ENCODE measurements around the gene EFCAB14.
A peak's percentile ranks its signal among the peaks of the same experiment; 100 is the strongest.
"Not testable (repeated sequence)": the region's sequence is repeated elsewhere in the genome, so short reads cannot be mapped to it uniquely, and the experiment has no call there.

EFCAB14 gene

DNA sequence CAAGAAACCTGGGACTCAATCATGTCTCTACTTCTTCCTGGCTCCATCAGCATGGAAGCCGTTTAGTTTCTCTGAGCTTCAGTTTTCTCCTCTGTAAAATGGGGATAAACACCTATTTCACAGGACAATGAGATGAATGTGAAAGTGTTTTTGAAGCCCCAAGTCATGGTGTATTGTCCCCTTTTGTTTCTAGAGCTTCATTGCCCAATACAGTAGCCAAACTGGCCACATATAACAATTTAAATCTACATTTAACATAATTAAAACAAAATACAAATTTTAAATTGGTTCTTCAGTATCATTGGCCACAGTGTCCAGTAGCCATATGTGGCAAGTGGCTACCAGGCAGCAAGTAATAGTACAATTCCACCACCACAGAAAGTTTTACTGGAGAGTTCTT is 2.3 kb upstream of the EFCAB14 start:
- DNase-seq: no peak

DNA sequence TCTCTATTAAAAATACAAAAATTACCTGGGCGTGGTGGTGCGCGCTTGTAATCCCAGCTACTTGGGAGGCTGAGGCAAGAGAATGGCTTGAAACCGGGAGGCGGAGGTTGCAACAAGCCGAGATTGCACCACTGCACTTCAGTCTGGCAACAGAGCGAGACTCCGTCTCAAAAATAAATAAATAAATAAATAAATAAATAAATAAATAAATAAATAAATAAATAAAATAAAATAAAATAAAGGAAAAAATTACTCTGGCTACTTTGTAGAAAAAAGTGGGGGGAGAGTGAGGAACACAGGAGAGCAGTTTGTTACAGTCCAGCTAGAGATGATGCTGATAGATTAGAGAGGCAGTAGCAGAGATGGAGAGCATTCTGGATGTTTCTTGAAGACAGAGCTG is 1.4 kb upstream of the EFCAB14 start:
- DNase-seq: not testable (repeated sequence)

DNA sequence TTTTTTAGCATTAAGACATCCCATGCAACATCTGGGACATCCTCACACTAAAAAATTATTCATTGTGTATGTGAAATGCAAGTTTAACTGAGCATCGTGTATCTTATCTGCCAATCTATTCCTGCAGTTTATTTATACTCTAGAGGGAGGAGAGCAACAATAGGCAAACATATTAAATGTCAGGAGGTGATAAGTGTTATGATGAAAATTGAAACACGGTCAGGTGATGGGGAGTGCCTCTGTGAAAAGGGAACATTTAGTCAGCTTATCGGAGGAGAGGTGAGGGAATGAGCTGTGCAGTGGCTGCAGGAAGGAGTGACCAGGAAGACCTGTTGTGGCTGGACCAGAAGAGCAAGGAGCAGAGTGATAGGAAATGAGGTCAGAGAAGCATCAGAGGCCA is 775 bp upstream of the EFCAB14 start:
- DNase-seq: peak; percentile 37

DNA sequence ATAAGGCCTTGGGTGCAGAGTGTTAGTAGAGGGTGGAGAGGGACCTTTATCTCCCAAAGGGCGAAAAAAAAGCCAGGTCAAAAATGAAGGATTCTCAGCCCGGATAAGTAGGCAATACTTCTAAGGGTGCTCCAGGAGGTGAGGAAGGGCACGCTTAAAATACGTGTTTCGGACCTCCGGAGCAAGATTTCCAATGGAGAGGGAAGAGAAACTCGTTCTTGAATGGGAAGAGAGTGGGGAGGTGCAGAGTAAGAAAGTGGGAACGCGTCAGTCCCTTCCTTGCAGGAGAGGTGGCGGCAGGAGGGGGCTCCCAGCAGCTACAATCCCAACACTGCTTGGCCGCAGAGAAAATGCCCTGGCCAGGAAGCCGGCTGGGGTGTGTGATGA is 581 bp downstream of the EFCAB14 start:
- peak; percentile 9 for DNase-seq

DNA sequence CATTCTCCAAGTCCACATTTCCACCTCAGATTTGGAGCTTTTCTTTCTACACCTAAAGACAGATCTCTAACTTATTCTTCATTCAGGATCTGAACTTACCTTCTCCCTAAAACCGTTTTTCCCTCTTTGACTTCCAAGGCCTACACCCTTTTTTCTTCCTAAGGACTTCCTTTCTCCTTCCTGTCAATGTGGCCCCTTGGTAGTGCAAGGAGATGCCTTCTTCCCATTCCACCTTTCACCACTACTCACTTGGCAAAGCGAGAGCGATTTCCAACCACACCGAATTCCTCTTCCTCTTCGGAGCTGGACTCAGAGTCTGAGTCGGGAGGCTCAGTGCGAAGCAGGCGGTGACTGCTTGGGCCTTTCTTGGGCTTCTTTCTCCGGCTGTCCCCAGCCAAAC is 1.3 kb downstream of the EFCAB14 start:
- DNase-seq: no peak

DNA sequence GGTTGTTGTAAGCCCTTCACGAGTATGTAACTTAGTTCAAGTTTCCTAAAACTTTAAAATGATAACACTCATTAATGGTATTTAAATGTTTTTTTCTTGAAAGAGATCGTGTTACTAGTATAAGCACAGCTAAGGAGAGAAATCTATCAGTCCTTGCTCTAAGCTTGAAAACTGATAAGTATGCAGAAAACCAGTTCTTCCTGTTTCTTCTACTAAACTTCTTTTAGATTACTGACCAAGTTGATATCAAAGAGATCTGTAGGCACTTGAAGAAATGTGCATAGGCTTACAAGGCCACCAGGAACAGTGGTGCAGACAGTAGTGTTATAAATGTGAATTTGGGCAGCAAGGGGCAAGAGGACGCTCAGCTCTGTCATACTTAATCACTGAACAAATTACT is 3.9 kb downstream of the EFCAB14 start:
- no peak for DNase-seq

DNA sequence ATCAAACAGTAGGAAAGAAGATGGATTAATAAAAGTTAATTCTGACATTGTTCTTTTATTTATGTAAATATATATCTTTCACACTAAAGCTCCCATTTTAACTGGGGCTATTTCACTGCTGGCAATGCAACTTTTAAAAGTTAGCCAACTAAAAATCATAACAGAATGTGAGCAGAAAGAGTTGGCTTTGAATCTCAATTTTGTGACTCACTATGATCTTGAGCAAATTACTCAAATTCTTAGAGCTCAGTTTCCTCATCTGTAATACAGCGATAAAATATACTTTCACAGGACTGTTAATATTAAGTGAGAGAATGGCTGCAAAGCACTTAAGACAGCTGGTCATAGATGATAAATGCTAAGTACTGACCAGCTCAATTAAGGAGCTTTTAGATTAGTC is 10.8 kb downstream of the EFCAB14 start:
- no peak for DNase-seq

DNA sequence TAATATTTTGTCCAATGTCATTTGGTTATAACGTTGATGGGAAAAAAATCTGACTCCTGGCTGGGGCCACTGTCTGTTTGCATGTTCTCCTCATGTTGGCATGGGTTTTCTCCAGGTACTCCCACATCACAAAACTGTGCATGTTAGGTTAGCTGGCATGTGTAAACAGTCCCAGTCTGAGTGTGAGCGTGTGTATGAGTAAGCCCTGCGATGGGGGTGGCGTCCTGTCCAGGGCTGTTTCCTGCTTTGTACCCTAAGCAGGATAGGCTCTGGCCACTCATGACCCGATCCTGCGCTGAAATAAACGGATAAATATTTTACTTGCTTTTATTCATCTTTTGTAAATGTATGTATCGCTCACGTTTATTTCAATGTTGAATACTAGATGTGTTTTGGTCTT is 13.5 kb downstream of the EFCAB14 start:
- DNase-seq: peak; percentile 14

DNA sequence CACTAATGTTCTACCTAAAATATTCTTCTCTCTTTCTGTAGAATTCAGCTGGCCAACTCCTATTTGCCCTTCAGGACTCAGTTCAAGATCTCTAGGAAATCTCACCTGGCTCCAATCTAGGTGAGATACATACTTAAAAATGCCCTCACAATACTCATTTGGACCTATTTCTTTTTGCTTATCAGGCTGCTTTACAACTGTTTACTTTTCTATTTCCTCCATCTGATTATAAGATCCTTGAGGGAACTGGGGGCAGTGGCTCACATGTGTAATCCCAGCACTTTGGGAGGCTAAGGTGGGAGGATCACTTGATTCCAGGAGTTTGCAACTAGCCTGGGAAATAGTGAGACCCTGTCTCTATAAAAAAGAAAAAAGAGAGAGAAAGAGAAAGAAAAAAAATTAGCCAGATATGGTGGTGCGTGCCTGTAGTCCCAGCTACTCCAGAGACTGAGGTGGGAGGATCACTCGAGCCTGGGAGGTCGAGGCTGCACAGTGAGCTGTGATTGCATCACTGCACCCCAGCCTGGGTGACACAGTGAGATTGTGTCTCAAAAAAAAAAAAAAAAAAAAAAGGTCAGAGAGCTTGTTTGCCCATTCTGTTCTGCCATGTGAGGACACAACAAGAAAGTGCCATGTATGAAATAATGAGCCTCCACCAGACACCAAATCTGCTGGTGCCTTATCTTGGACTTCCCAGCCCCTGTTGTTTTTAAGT is 14.8 kb downstream of the EFCAB14 start:
- DNase-seq: no peak

DNA sequence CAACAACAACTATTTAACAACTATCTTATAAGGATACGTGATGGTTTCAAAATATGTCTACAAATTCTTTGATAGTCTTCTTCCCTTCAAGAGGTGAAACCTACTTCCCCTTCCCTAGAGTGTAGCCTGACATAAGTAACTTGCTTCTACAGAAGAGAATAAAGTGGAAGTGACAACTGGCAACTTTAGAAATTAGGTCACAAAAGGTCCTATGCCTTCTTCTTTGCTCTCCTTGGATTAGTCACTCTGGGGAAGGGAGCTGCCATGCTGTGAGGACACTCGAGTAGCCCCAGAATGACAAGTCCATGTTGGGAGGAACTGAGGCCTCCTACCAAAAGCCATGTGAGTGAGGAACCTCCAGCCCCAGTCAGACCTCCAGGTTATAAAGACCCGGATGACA is 19.2 kb downstream of the EFCAB14 start:
- no peak for DNase-seq

DNA sequence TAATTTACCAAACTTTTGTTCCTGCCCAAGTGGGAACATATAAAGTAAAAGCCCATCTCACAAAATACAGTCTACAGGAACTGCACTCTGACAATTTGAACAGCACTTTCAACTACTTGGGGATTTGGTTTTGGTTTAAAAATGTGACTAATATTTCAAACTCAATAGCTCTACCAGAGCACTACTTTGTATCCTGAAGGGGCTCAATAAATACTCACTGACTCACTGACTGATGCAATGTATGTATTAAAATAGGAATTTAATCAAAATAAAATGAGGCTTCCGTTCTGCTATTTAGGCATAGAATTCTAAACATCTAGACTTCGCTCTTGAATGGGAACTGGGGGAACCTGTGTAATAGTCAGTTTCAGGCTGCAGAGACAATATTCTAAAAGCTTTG is 21.9 kb downstream of the EFCAB14 start:
- DNase-seq: no peak

DNA sequence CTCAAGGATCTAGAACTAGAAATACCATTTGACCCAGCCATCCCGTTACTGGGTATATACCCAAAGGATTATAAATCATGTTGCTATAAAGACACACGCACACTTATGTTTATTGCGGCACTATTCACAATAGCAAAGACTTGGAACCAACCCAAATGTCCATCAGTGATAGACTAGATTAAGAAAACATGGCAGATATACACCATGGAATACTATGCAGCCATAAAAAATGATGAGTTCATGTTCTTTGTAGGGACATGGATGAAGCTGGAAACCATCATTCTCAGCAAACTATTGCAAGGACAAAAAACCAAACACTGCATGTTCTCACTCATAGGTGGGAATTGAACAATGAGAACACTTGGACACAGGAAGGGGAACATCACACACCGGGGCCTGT is 24.2 kb downstream of the EFCAB14 start:
- not testable (repeated sequence) for DNase-seq

DNA sequence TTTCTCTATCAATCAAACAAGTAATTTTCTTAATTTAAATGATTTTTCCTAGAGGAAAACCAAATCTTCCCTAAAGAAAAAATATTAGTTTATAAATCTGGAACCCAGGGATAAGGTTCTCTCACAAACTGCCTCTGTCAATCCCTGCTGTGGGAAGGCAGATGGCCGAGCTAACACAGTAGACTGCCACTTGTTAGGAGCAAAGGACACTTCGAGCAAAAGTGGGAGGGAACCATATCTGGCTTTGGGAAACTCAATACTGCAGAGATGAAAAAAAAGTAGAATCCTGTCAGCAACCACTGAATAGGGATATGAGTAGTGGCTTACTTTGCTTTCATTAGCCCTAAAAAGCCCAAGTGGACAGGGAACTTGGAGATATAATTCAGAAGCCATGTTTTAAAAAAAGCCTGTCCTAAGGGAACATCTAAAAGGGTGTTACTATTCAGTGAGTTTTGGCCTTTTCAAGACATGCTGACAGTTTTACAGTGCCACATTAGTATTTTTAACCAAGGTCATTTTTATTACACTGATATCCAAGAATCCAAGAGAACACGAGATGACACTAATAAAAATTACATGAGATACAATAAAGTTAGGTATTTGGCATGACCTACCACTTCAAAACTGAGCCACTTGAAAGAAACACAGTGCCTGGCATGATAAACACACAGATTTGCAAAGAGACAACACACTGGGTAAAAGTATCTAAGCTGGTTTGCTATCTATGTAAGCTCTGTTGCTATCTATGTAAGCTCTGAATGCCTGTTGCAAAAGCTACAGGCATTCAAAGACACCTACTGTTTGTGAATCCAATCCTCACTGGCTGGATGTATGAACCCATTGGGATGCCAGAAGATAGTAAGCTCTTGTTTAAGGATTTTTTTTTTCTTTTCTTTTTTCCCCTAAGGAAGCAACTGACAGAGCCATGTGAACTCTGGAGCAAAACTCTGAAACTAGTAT is 25.8 kb downstream of the EFCAB14 start:
- no peak for DNase-seq

DNA sequence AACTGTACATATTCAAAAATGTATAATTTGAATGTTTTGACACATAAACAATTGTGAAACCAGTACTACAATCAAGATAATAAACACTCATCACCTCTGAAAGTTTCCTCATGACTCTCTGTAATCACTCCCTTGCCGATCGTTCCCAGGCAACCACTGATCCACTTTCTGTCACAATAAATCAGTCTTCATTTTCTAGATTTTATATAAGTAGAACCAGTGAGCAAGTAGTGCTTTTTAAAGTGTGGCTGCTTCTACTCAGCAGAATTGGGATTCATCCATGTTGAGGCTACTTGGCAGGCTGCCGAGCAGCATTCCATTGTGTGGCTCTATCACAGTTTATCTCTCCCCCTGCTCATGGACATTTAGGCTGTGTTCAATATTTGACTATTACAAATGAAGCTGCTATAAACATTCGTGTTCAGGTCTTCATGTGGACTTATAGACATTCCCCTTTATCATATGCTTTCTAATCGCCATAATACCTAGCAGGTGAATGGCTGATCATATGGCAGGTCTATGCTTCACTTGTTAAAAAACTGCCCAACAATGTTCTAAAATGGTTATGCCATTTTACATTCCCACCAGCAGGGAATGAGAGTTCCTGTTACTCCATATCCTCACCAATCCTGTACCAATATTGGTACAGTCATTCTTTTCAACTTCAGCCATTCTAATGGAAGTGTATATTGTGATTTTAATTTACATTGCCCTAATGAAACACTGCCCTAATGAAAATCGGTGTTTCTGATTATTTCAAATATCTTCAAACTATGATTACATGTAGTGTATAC is 26.7 kb downstream of the EFCAB14 start:
- no peak for DNase-seq

DNA sequence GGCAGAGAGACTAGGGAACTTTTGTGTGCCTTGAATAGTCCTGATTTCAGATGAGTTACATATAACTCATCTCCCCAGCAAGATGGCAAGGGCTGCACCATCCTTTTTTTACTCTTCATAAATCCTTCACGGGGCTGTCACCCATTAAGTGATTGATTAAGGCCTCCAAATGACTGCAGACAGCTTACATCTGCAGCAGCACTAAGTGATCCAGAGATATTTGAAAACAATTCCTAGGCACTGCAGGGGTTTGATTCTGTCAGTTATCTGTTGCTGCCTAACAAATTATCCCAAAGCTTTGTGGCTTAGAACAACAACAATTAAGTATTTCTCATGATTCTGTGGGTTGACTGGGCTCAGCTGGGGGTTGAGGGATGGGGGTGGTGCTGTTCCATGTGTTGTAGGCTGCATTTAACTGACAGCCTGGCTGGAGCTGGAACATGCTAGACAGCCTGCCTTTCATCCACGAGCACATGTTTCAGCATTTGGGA is 27.9 kb downstream of the EFCAB14 start:
- DNase-seq: no peak

DNA sequence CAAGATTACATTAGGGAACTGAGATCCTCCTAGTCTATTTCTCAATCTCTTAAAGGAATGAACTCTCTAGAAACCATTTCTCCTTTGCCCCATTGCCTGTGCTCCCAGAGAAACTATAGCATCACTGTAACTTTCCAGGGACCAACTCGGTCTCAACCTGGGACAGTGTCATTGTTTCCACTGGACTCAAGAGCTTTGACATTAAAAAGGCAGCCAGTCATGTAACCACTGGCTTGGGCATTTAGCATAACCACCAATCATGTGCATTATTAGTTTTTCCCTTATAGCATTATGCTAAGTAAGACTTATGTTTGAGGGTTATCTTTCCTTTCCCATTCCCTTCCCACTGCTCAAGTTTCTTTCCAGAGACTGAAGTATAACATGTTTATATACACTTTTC is 29.0 kb downstream of the EFCAB14 start:
- no peak for DNase-seq

DNA sequence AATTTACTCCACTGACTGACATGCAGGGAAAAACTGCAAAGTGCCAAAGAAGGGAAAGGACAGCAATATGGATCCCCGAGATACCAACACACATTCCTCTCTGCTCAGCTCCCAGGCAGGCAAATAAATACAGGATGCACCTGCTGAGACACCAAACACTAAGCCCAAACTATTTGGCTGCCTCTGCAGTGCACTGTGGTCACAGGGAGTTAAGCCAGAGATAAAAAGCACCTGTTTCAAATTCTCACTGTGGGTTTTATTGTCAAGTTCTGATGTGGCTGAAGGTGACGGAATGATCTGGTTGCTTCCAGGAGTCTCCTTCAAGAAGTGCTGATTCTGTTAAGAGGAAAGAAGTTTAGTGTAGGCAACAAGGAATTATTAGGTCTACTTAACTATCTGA is 29.6 kb downstream of the EFCAB14 start:
- no peak for DNase-seq

DNA sequence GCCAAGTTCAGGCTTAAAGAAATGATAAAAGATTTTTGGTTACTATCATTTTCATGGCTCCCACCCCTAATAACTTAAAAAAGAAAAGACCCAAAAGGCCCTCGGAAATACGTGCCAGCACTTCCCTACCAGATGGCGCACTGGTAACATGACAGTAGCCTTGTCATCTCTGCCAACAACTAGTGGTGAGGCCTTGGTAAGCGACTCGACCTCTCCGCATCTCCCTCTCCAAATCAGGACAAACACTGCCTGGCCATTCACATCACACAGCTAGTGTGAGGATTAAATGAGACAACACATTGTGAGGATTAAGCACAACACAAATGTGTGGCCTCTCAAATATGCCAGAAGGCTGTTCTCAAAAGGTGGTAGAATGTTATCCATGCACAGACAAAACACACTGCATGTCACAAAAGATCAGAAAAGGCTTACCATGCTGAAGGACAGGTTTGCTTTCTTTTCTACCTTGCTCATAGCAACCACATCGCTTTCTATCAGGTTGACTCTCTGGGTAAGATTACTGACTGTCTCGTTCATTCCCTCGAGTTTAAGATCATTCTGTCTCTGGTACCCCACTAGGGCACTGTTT is 30.9 kb downstream of the EFCAB14 start:
- DNase-seq: no peak

DNA sequence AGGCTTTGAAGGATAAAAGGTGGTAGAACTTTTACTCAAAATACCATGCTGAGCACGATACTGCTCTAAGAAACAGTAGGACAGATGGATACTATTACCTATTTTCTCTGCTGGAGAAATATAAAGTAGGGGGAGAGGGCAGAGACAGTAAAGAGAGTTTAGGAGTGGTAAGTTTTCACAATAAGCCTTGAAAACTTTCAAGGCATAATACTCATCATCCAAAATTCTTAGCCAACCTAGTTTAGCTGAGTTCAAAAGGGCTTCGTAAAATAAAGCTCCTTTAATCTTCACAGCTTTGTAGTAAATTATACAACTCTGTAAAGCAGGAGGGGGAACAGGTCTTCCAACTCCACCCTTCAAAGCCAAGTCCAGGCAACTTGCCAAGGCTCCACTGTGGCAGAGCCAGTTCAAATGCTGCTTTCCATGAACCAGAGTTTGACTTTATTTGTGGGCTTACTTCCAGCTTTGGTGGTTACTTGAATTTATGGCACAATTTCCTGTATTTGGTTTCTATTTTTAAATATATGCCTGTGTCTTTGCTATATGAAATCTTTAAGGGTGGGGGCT is 31.7 kb downstream of the EFCAB14 start:
- no peak for DNase-seq

DNA sequence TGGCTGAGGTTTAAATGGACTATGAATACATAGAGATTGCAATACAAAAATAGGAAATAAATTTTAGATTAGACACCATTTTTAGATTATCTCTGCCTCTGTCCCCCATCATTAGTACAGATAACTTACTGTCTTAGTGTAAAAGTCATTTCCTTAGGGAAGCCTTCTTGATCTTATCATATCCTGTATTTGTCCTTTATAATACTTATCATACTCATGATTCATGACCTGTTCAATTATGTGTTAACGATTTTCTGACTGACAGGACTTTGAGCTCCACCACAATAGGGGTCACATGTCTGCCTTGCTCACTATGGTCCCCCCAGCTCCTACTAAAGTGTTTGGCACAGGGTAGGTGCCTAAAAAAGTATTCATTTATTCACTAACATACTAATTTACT is 32.7 kb downstream of the EFCAB14 start:
- DNase-seq: no peak

DNA sequence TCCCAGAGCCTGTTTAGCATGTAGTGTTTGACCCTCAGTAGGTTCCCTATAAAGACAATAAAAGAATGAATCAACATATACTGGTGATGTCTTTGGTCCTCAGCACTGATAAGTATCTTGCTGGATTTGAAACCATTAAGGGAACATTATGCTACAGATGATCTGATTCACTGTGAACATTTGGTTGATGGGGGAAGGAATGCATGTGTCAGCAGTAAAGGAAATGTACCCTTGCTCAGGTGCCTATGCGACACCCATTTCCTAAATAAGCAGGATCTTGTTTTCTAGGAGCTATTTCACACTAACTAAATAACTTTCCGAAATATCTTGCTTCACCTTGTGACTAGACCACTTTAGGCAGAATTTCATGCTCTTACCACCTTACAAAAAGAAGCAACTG is 34.2 kb downstream of the EFCAB14 start:
- no peak for DNase-seq

DNA sequence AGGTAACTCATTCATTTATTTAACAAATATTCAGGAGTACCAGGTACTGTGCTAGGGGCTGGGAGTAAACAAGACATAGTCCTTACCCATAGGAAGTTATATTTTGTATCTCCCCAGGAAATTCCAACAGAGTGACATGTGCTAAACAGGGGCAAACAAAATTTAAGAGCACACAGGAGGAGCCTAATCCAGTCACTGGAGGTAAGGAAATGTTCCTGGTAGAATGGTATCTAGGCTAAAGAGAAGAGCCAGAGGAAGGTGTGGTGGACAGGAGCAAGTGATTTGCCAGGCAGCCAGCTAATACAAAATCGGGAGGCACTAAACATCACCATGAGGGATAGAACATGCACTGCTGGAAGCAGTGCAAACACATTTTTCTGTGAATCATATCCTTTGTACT is 36.9 kb downstream of the EFCAB14 start:
- DNase-seq: no peak

Data from activated CD4-positive, alpha-beta T cell treated with anti-CD3 and anti-CD28 coated beads, Interleukin-10, Interleukin-2, amounts not matched to agents 100 ng/mL and 50 ng/mL, durations not matched to agents 16 hours and 8 hours (primary cell).